ELF-1 (cell line): ENCODE data around the gene CTSF.
"Not testable (repeated sequence)": the region's sequence is repeated elsewhere in the genome, so short reads cannot be mapped to it uniquely, and the experiment has no call there.

Experiments
- DNase-seq: peaks from one replicate; pipeline ENCODE4 v3.0.0-alpha.2; 2016; ENCODE audit warnings: low read depth, low spot score

Gene CTSF

DNA sequence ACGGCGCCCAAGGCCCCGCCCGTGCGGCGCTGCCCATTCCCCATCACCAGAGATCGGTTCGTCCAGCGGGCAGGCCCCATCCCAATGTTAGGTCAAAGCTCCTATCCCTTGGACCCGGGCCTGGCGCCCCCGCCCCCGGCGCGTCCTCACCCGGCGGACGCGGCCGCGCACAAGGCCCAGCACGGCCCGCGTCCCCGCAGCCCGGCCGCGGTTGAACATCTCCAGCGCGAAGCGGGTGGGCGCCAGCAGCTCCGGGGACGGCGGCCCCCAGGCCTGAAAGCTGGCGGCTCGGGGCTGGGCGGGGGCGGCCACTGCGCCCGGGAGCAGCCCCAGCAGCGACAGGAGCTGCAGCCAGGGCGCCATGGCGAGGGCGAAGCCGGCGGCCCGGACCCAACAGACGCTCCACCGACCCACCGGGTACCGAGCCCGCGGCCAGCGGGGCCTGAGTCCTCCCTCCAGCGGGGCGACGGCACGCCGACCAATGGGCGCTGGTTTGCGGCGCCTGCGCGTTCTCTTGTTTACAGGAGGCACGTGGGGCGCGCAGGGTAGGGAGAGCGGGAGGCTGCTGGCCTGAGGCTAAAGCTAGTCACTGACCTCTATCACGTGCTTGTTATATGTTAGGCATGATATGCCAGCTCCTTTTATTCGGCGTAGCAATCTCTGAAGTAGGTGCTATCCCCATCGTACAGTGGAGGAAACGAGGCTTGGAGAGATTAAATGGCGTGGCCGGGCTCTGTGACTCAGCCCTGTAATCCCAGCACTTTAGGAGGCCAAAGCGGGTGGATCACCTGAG is at the start of gene CTSF:
Gene CTSF, minus strand, starts transcription at position 483 of the 793 bp plus-strand sequence. Its CDS starts 120 bp downstream, at position 363.
- DNase-seq: peak; percentile 83

DNA sequence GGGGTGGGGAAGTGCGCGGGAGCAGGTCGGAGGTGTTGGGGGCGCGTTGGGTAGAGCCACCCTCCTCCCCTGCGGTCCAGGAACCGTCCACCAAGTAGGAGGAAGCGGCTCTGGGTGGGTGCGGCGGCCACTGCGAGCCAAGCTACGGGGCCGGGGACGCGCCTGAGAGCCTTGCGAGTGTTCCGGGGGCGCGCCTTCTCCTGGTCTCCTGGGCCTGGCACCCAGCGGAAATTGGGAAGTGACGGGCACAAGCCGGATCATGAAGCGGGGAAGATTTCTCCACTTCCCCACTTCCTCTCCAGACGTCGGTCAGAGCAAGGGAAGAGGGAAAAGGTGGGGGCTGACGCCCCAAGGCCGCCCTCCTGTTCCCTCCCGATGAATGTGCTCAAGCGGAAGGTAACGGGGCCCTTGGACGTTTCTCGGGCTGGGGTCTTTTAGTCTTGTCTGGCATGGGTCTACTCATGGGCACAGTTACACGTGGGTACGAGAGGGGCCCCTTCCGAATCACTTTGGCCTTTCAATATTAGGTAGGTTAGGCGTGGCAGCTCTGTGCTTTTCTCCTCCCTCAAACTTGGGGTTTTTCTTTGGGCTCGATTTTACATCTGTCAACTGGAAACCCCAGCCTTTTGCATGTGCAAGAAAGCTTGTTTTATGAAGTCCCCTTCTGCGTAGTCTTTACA is 48.9 kb upstream of the CTSF start:
- DNase-seq: no peak

DNA sequence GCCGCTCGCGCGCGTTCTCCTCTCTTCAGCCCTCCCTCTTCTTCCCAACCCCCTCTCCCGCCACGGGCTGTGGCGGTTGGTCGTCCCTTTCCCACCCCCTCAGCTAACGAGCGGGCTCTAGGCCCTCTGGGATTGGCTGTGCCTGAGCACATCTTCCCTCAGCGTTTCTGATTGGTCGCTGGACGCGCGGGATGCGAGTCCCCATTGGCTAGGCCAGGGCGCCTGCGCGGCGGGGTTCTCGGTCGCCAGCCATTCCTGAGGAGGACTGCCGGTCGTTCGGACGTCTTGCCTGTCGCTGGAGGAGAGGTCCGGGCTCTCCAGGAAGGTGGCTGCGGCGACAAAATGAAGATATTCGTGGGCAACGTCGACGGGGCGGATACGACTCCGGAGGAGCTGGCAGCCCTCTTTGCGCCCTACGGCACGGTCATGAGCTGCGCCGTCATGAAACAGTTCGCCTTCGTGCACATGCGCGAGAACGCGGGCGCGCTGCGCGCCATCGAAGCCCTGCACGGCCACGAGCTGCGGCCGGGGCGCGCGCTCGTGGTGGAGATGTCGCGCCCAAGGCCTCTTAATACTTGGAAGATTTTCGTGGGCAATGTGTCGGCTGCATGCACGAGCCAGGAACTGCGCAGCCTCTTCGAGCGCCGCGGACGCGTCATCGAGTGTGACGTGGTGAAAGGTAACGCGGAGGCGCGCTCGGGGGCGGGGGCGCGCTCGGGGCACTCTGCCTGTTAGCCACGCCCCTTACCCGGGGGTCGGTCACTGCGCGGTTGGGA is 48.2 kb upstream of the CTSF start, which contains the start of gene RBM14:
Gene RBM14, plus strand, starts transcription at position 252 of the 776 bp plus-strand sequence. Its CDS starts 91 bp downstream, at position 343.
- DNase-seq: peak; percentile 99

DNA sequence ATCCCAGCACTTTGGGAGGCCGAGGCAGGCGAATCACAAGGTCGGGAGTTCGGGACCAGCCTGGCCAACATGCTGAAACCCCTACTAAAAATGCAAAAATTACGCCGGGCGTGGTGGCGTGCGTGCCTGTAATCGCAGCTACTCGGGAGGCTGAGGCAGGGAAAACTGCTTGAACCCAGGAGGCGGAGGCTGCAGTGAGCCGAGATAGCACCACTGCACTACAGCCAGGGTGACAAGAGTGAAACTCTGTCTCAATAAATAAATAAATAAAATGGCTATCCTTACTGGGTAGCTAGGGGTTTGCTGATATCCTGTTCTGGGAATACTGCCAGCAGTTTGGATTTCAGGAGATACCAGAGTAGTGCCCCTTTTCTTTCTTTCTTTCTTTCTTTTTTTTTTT is 45.7 kb upstream of the CTSF start:
- no peak for DNase-seq

DNA sequence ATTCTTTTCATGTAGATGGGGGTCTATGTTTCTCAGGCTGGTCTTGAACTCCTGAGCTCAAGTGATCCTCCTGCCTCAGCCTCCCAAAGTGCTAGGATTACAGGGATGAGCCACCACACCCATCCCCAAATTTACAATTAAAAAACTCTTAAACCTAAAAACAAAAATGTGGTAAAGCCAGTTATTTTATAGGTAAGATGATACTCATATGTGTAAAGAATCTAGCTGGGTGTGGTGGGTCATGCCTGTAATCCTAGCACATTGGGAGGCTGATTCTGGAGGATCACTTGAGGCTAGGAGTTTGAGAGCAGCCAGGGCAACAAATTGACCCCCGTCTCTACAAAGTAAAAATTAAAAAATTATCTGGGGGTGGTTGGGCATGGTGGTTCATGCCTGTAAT is 44.1 kb upstream of the CTSF start:
- no peak for DNase-seq

DNA sequence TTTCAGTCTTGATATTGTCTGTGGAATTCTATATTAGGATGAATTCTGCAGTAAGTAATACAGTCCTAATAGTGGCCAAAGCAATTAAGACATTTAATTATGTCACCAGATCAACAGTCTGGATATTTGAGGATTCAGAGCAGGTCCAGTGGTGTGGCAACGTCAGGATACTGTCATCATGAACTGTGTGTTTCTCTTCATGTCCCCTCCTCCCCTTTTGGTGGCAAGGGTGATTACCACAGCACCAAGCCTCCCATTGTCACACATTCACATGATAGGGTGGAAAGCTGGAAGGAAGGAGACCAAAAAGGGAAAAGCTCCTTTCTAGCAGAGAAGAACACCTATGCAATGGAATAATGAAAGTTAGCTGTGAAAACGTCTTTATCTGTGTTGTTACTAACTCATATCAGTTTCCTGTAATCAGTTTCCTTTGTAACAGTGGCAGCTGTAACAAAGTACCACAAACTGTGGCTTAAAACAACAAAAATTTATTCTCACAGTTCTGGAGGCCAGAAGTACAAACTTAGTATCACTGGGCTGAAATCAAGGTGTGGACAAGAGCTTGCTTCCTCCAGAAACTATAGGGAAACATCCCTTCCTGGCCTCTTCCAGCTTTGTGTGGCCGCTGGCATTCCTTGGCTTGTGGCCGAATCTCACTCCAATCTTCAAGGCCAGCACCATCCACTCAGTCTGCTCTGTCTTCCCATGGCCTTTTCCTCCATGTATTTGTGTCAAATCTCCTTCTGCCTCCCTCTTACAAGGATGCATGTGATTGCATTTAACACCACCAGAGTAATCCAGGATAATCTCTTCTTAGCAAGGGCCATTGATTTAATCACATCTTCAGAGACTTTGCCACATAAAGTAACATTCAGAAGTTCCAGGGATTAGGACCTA is 41.6 kb upstream of the CTSF start:
- DNase-seq: no peak

DNA sequence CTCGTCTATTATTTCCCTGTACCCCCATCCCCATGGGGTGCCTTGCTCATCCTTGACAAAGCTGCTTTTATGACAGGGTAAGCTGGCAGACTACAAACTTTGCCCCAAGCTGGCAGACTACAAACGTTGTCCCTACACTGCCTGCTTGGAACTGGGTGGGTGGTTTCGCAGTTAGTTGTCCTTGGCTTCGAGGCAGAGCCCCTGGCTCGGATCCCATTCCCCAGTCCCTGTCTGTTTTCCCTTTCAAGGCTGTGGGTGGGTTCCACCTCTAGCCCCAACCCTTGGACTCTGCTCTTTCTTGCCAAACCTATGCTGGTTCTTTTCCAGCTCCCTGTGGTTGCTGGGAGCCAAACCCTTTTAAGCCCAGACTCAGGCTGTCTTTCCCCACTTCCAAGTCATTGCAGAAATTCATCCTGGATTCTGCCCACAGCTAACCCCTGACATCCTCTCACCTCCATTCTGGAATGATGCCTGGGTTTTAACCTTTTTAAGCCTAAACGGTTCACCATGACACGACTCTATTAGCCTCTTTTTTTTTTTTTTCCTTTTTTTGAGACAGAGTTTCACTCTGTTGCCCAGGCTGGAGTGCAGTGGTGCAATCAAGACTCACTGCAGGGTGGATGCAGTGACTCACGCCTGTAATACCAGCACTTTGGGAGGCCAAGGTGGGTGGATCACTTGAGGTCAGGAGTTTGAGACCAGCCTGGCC is 38.9 kb upstream of the CTSF start:
- DNase-seq: no peak

DNA sequence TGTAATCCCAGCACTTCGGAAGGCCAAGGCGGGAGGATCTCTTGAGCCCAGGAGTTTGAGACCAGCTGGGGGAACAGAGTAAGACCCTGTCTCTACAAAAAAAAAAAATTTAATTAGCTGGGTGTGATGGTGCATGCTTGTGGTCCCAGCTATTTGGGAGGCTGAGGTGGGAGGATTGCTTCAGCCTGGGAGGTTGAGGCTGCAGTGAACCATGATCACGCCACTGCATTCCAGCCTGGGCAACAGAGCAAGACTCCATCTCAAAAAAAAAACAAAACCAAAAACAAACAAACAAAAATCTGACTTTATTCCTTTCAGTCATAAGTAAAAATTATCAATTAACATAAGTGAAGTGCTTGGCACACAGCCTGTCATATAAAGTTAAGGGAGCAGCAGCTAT is 38.2 kb upstream of the CTSF start:
- not testable (repeated sequence) for DNase-seq

DNA sequence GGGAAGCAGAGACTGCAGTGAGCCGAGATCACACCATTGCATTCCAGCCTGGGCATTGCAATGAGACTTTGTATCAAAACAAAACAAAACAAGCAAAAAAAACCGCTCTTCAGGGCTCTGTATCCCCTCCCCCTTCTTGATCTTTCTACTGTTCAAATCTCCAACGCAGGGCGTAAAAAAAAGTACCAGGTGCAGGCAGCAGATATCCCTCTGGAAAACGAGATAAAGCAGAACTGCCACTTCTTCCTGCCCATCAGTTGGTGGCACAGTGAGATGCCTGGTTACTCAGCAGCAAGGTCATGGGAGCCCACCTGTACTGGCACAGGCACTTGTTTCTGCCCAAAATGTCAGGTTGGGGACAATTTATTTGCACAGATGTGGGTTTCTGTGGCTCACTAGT is 35.7 kb upstream of the CTSF start:
- no peak for DNase-seq

DNA sequence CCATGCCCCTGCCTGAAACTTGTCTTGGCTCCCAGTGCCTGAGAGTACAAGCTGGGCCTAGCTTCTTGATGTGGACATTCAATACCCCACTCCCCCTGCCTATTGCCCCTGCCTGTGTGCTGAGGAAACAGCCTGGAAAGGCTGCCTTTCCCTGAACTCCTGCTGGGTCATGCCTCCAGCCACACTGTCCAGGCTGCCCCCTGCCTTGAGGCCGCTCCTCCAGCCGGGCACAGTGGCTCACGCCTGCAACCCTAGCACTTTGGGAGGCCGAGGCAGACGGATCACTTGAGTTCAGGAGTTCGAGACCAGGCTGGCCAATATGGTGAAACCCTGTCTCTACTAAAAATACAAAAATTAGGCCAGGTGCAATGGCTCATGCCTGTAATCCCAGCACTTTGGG is 34.7 kb upstream of the CTSF start:
- no peak for DNase-seq

DNA sequence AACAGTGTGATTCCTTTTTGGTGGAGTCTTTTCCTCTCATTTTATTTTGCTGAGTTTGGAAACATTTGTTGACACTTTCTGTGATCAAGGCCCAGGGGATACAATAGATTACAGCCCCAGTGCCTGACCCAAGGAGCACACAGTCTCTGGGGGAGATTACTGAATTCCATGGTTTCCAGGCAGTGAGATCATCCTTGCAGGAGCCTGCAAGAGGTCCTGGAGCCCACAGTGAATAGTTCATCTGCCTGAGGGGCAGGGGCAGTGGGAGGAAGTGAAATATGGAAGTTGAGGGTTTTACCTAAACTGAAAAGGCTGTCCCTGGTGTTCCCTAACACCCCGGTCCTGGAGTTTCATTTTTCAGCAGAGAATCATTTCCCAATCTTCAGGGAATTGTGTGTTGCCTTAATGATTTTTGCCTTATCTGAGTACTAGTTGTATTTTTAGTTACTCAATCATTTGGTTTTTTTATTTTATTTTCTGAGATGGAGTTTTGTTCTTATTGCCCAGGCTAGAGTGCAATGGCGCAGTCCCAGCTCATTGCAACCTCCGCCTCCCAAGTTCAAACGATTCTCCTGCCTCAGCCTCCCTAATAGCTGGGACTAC is 32.3 kb upstream of the CTSF start:
- DNase-seq: no peak

DNA sequence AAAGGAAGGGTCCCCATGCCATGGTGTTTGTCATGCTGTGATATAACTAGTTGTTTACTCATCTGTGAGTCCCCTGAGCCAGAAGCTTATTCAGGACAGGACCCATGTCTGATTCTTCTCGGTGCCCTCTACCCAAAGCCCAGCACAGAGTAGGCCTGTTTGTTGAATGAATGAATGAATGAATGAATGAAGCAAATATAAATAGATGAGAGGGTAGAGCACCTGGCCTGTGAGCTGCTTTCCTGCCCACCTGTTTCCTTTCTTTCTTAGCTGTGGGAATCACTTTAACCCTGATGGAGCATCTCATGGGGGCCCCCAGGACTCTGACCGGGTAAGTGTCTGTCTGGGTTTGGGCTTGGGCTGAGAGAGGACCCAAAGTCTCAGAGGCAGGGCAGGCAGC is 31.8 kb upstream of the CTSF start:
- DNase-seq: no peak

DNA sequence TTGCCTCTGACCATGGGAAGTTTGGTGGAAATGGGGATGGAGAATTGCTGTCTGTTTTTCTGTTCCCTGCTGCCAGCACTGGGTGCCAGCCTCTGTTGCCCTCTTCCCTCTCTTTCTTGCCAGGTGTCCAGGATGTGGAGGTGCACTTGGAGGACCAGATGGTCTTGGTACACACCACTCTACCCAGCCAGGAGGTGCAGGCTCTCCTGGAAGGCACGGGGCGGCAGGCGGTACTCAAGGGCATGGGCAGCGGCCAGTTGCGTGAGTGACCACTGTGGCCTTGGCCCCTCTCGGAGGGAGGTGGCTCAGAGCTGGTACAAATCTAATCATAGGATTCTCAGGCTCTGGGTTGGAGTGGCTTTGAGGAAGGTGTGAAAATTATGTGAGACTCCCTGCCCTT is 30.6 kb upstream of the CTSF start:
- no peak for DNase-seq

DNA sequence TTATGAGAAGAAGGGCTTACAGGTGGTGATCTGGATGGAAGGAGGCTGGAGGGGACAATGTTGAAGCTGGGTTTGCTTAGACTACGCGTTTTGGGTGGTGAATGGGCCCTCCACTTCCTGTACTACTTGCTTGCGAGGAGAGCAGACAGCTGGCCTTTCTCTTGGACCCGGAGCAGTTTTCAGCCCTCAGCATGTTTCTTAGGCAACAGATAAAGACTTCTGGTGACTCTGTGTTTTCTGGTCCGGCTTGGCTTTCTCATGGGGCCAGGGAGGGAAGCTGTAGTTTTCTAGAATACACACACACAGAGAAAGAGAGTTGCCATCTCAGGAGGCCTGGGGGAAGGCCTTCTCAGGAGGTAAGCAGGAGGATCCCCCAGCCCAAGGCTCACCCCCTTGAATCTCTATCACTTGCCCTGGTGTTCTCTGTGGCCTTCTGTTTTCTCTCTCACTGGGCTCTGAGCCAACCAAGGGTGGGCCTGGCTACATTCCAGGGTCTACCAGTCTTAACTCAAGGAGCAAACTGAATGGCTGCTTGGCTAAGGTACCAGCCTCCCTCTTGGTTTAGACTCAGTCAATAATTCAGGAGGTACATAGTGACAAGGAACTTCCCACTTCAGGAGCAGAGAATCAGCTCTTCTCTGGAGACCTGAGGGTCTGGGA is 27.0 kb upstream of the CTSF start:
- no peak for DNase-seq

DNA sequence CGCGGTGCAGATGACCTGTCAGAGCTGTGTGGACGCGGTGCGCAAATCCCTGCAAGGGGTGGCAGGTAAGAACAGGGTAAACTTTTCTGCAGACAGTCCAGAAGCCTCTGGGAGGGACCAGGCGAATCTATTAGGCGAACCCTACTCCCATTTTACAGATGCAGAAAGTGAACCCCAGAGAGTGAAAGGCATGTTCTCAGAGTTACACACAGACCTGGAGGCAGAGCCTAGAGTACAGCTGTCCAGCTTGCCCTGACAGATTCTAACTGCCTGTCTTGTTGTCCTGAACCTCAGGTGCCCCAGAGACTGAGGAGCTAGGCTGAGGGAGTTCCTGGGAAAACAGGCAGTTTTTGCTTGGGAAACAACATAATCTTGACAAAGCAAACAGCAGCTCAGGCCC is 25.2 kb upstream of the CTSF start:
- DNase-seq: no peak

DNA sequence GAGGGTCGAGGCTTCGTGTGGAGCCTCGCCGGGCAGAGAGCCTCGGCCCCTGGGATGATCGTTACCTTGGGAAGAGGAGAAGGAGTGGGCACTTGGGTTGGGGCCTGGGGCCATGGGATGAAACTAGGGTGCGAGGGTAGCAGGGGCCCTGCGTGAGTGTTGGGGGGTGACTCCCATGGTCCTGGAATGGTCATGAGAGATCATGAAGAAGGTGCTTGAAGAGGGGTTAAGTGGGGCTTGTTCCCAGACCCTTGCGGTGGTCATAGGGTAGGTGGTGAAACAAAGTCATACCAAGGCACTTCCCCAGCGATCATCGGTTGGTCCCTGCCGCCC is 24.9 kb upstream of the CTSF start:
- DNase-seq: no peak

DNA sequence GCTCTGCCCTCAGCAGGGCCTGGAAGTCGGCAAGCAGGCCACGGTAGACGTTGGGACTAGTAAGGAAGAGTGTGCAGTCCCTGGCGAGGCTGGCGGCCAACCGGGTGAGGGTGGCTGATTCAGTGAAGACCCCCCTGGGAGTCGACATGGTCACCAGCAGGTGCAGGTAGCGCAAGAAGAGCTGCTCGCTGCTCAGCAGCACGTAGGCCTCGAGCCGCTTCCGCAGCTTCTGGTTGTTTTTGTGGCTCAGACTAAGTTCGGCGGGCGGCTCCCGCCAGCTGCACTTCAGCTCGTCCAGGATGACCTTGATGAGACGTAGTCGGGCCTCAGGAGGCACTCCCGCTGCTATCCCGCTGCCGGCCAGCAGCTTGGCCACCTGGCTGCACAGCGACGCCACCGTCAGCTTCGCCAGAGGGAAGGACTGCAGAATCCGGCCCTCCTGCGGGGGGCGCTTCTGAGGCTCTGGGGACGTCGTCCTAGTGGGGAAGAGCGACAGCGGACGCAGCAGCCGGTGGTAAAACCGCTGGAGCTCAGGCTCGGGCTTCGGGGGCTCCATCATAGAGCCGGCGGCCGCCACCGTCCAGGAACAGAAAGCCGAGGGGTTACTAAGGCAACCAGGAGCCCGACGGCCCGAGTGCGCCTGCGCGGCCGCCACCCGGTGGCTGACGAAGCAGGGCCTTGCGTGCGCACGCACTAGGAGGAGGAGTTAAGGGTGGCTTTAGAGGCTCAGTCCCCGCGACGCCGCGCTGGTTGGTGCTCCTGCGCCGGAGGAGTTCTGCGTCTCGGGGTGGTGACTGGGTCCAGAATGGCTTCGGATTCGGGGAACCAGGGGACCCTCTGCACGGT is 24.3 kb upstream of the CTSF start, which contains the start of the genes CCDC87 and CCS:
Gene CCDC87, minus strand, starts transcription at position 607 of the 846 bp plus-strand sequence. Its CDS starts 48 bp downstream, at position 559.
Gene CCS, plus strand, starts transcription at position 729 of the 846 bp plus-strand sequence. Its CDS starts 77 bp downstream, at position 806.
- DNase-seq: peak; percentile 97

DNA sequence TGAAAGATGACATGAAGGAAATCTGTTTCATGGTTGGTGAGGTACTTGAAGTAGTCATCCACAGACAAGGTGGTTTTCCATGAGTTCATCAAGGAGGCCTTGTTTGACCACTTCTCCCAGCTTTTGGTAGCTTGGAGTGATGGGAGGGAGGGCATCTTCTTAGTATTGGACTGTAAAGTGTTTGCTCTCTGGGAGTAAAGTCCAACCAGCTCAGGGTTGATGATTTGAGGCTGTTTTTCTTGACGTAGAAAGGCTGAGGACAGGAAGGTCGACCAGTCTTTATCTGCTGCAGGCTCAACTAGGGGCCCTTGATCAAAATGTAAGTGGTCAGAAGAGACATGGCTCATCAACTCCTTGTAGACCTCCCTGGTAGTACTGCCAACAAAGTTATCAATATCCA is 22.8 kb upstream of the CTSF start:
- DNase-seq: no peak
